ENCODE results near the gene FKBP5. TPM values are rescaled to one million over a fixed set of nuclear protein-coding genes. Genes with fewer than 3 reads are reported as not detected.

The FKBP5 gene
- total and polyA plus RNA-seq, 8 donors, result 68.1 to 209 (median 110) TPM

GRCh38 chr6:35524380-35525020 lies 164.2 kb downstream of the FKBP5 start:
- 87 to 93% (median 89%) methylated on average over 3 of the region's 3 CpGs for WGBS, 5 donors
- intact Hi-C loops (cut with DNase I; ENCODE audit: low total_unique reads), result loop anchor here (10.0 kb wide), 1 partner anchor 50 kb away; no protein-coding TSS in a partner anchor
- TF ChIP-seq EP300 (IDR thresholded peaks at IDR 0.05) (no peak), POLR2AphosphoS5 (IDR thresholded peaks at IDR 0.05) (no peak)
- H3K4me3 ChIP-seq, result no peak overlapping the region
- H3K4me1 ChIP-seq, result peaks cover 0 to 13% (median 6%) of the 10 kb centered on the region in 4 donors
- H3K9me3 ChIP-seq, result no peaks in the 10 kb centered on the region
- no peaks in the 10 kb centered on the region for H3K27me3 ChIP-seq
- no peaks in the 10 kb centered on the region for H3K36me3 ChIP-seq
- H3K27ac ChIP-seq, result no peak overlapping the region
- no peak for DNase-seq

Small RNA genes lying within 50 kb of the gene (small RNA-seq; reads per million reads assigned to genes)
- gene MIR5690, result 0 reads per million in 4 donors
- gene RF00561, result 0 to 0.10 (median 0) reads per million in 4 donors

Other genes with a start within 250 kb of the FKBP5 start
- 1 to 10 TPM; 1.3 to 8.3 (median 3.5) TPM for gene FANCE, start 236.6 kb downstream of the FKBP5 start, total RNA-seq
- 1 to 10 TPM; 3.1 to 4.9 (median 3.2) TPM for gene FANCE, start 236.6 kb downstream of the FKBP5 start, polyA plus RNA-seq
- gene RPL10A, start 220.5 kb downstream of the FKBP5 start, total RNA-seq, result 1,000 to 10,000 TPM in 3 of 5 donors, 100 to 1,000 TPM in 2; 584 to 2,035 (median 1,370) TPM
- 1,000 to 10,000 TPM; 1,897 to 2,710 (median 2,028) TPM for gene RPL10A, start 220.5 kb downstream of the FKBP5 start, polyA plus RNA-seq
- 10 to 100 TPM; 13.0 to 49.1 (median 19.1) TPM for gene TEAD3, start 191.8 kb downstream of the FKBP5 start, total RNA-seq
- 10 to 100 TPM; 18.4 to 31.0 (median 18.6) TPM for gene TEAD3, start 191.8 kb downstream of the FKBP5 start, polyA plus RNA-seq
- not detected for gene TULP1, start 176.0 kb downstream of the FKBP5 start, total RNA-seq
- under 1 TPM in 1 of 3 donors, not detected in 2; 0.05 TPM for gene TULP1, start 176.0 kb downstream of the FKBP5 start, polyA plus RNA-seq
- gene ARMC12, start 48.1 kb upstream of the FKBP5 start, total RNA-seq, result not detected
- 1 to 10 TPM; 1.1 to 2.5 (median 2.0) TPM for gene ARMC12, start 48.1 kb upstream of the FKBP5 start, polyA plus RNA-seq
- not detected for gene CLPSL2, start 87.7 kb upstream of the FKBP5 start, total RNA-seq
- gene CLPSL2, start 87.7 kb upstream of the FKBP5 start, polyA plus RNA-seq, result not detected
- not detected for gene CLPSL1, start 92.1 kb upstream of the FKBP5 start, total RNA-seq
- gene CLPSL1, start 92.1 kb upstream of the FKBP5 start, polyA plus RNA-seq, result not detected
- gene CLPS, start 108.4 kb upstream of the FKBP5 start, total RNA-seq, result not detected
- 10 to 100 TPM in 1 of 3 donors, 1 to 10 TPM in 2; 2.0 to 25.5 (median 2.6) TPM for gene CLPS, start 108.4 kb upstream of the FKBP5 start, polyA plus RNA-seq
- not detected for gene LHFPL5, start 116.4 kb upstream of the FKBP5 start, total RNA-seq
- not detected for gene LHFPL5, start 116.4 kb upstream of the FKBP5 start, polyA plus RNA-seq
- 100 to 1,000 TPM in 2 of 5 donors, 10 to 100 TPM in 3; 17.0 to 204 (median 92.3) TPM for gene SRPK1, start 232.2 kb upstream of the FKBP5 start, total RNA-seq
- gene SRPK1, start 232.2 kb upstream of the FKBP5 start, polyA plus RNA-seq, result 10 to 100 TPM; 10.7 to 20.5 (median 13.9) TPM

All from stomach (tissue), 9 donors.